ENCODE data around the gene RGCC.
"Not testable (repeated sequence)": the region's sequence is repeated elsewhere in the genome, so short reads cannot be mapped to it uniquely, and the experiment has no call there.

RGCC gene

DNA sequence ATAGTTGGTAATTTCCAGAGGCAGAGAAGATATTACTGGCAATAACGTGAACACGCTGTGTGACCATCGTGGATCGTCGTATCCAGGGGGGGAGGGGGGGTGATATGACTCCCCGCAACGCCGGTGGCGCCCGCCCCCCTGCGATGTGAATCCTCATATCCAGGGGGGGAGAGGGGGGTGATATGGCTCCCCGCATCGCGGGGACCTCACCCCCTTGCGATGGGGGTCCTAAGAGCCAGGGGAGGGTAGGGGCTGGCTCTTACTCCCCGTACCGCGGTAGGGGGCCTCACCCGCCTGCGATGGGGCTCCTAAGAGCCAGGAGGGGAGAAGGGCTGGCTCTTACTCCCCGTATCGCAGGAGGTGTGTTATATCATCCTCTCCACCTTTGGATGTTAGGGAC is 31.3 kb upstream of the RGCC start:
- TF ChIP-seq, protein P1, sequence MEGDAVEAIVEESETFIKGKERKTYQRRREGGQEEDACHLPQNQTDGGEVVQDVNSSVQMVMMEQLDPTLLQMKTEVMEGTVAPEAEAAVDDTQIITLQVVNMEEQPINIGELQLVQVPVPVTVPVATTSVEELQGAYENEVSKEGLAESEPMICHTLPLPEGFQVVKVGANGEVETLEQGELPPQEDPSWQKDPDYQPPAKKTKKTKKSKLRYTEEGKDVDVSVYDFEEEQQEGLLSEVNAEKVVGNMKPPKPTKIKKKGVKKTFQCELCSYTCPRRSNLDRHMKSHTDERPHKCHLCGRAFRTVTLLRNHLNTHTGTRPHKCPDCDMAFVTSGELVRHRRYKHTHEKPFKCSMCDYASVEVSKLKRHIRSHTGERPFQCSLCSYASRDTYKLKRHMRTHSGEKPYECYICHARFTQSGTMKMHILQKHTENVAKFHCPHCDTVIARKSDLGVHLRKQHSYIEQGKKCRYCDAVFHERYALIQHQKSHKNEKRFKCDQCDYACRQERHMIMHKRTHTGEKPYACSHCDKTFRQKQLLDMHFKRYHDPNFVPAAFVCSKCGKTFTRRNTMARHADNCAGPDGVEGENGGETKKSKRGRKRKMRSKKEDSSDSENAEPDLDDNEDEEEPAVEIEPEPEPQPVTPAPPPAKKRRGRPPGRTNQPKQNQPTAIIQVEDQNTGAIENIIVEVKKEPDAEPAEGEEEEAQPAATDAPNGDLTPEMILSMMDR (IDR thresholded peaks at IDR 0.05; ENCODE audit: control extremely low read depth, extremely low read depth, low read depth, missing control alignments), result no peak
- CTCF ChIA-PET, result no interaction called here
- no peak for DNase-seq (ENCODE audit: extremely low spot score)
- POLR2A ChIA-PET, result no interaction called here

DNA sequence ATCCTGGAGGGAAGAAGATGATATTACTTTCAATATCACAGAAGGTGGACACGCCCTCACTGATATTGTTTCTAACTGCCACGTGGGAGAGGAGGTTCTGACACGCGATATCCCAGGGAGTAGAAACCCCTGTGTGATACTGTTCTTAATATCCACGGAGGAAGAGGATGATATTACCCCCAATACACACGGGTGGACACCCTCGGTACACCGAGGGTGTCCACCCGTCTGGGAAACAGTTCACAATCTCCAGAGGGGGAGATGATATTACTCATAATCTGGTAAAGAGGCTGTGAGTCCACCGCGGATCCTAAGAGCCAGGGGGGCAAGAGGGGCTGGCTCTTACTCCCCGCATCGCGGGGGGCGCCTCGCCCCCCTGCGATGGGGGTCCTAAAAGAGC is 29.7 kb upstream of the RGCC start:
- TF ChIP-seq, protein P1 (IDR thresholded peaks at IDR 0.05; ENCODE audit: control extremely low read depth, extremely low read depth, low read depth, missing control alignments), result no peak
- CTCF ChIA-PET, result no interaction called here
- POLR2A ChIA-PET, result no interaction called here
- no peak for DNase-seq (ENCODE audit: extremely low spot score)

DNA sequence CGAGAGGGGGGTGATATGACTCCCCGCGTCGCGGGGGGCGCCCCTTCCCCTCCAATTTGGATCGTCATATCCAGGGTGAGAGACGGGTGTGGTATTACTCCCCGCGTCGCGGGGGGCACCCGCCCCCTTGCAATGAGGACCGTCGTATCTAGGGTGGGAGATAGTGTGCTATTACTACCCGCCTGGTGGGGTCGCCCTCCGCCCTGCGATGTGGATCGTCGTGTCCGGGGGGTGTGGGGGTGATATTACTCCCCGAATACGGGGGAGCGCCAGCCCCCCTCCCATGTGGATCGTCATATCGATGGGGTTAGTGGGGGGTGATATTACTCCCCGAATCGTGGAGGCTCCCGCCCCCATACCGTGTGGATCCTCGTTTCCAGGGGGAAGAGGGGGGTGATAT is 29.2 kb upstream of the RGCC start:
- POLR2A ChIA-PET, result no interaction called here
- CTCF ChIA-PET, result interaction anchor here (0.8 kb wide), 1 partner anchor 225 kb away, joined by 4 read pairs; no protein-coding TSS in a partner anchor
- TF ChIP-seq, protein P1 (IDR thresholded peaks at IDR 0.05; ENCODE audit: control extremely low read depth, extremely low read depth, low read depth, missing control alignments), result peak; percentile 39
- peak; percentile 24 for DNase-seq (ENCODE audit: extremely low spot score)

DNA sequence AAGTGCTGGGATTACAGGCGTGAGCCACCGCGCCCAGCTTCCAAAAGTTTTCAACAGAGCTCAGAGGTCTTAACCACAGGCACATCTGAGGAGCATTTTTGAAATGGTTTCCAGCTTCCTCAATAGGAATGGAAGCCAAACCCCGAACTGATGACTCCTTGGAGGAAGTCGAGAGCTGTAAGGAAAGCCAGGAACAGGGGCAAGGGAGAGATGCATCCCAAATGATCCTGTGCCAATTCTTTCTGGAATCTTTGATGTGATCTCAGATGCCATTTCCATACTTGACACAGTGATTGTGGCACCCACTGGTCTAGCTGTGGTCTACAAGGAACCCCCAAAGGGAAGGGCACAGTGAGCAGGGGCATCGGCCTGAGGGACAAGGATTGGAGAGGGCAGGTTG is 23.3 kb upstream of the RGCC start:
- DNase-seq (ENCODE audit: extremely low spot score); POLR2A ChIA-PET: not testable (repeated sequence)
- CTCF ChIA-PET, result interaction anchor here (1.2 kb wide), 1 partner anchor 37 kb away, joined by 3 read pairs; no protein-coding TSS in a partner anchor

DNA sequence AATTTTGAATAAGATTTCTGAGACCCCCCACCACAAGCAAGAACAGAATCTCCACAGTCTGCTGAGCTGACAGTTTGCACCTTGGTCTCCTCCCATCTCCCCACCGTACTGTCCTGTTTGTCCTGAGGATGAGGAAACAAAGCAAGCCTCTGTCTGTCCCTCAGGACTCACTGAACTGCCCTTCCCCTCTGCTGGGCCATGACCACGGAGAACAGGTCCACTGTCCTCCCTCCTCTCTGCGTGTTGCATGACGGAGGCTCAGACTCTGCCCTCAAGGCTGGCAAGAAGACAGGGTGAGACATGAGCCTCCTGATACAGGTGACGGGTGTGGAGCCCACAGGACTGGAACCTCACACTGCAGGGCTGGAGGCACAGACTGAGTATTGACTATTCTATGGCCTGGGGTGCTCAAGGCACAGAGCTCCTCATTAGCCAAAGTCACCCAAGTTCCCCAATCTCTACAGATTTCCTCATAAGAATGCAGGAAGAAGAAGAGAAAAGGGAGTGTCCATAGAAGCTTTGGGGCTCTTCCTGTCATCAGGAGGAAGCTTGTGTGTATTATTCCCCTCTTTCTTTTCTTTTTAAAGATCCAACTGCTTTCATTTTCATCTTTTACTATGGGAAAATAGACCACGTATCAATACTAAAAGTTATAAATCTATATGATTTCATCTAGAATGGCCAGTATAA is 22.4 kb upstream of the RGCC start:
- ChIA-PET POLR2A (no interaction called here), CTCF (interaction anchor here (1.2 kb wide), 1 partner anchor 36 kb away, joined by 3 read pairs; no protein-coding TSS in a partner anchor)
- TF ChIP-seq, protein P1 (IDR thresholded peaks at IDR 0.05; ENCODE audit: control extremely low read depth, extremely low read depth, low read depth, missing control alignments), result no peak
- DNase-seq (ENCODE audit: extremely low spot score), result no peak

DNA sequence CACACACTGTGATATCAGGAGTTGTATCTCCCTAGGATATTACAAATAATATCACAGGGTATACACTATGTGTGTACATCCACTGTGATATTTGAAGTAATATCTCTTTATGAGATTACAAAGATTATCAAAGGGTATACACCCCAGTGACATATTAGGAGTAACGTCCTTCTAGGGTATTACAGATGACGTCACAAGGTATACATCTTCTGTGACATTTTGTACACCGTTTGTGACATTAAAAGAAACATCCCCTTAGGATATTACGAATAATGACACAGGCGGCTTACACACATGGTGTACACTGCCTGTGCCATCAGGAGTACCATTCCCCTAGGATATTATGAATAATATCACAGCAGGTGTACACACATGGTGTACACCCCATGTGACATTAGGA is 13.4 kb upstream of the RGCC start:
- CTCF ChIA-PET, result no interaction called here
- TF ChIP-seq, protein P1 (IDR thresholded peaks at IDR 0.05; ENCODE audit: control extremely low read depth, extremely low read depth, low read depth, missing control alignments), result no peak
- DNase-seq (ENCODE audit: extremely low spot score), result no peak
- POLR2A ChIA-PET, result no interaction called here

DNA sequence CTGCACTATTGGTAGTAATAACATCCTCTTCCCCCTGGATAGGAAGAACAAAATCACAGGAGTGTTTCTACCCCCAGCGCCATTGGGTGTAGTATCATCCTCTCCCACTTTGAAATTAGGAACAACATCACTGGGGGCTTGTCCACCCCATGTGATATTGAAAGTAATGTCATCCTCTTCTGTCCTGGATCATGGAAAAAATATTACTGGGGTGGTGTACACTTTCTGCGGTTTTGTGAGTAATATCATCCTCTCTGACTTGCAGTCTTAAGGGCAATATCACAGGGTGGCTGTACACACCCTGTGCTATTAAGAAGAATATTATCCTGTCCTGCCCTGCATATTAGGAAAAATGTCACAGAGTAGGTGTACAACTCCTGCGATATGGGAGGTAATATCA is 4.9 kb upstream of the RGCC start:
- ChIA-PET POLR2A (no interaction called here), CTCF (no interaction called here)
- DNase-seq (ENCODE audit: extremely low spot score), result no peak
- TF ChIP-seq, protein P1 (IDR thresholded peaks at IDR 0.05; ENCODE audit: control extremely low read depth, extremely low read depth, low read depth, missing control alignments), result no peak
